Panc1 (cell line): ENCODE measurements around the gene TBX3. TPM values are rescaled to one million over a fixed set of nuclear protein-coding genes. Genes with fewer than 3 reads are reported as not detected.

Experiments used
- ATAC-seq: fragments of 200-7000 bp; cut with Tn5 transposase; 2 replicates; pipeline ENCODE4 v1.9.1; 2020; ENCODE audit warnings: mild to moderate bottlenecking, moderate library complexity
- BruUV-seq: library from RNA; stranded (reverse); fragments of 400-500 nt; replicated peaks from 2 replicates; lab custom pipeline; 2021; lab: Mats Ljungman, UMichigan
- CTCF ChIA-PET: fragments of 300-600 bp; sonication (Branson Sonifier 250); formaldehyde crosslinking; loops from one replicate; lab custom pipeline; 2022; ENCODE audit warnings: antibody characterized with exemption; lab: Charles Lee
- POLR2A ChIA-PET: fragments of 300-600 bp; sonication (Branson Sonifier 250); formaldehyde crosslinking; loops from one replicate; lab custom pipeline; 2022; ENCODE audit warnings: antibody characterized with exemption; lab: Charles Lee
- DNase-seq: peaks from one replicate; pipeline ENCODE4 v3.0.0-alpha.2; 2010; ENCODE audit warnings: low read depth, low spot score
- H3K27ac ChIP-seq: 2 replicates; pipeline ENCODE4 v1.5.1; 2011; ENCODE audit warnings: mild to moderate bottlenecking, low read length, inconsistent platforms
- H3K27me3 ChIP-seq: fragments of 200-500 bp; sonication (Bioruptor generic); 2 replicates; pipeline ENCODE4 v1.6.0; 2014; ENCODE audit warnings: low read length, inconsistent platforms; ENCODE audit not compliant: control insufficient read depth, insufficient read depth
- H3K36me3 ChIP-seq: fragments of 200-500 bp; sonication (Bioruptor generic); 2 replicates; pipeline ENCODE4 v1.5.1; 2014; ENCODE audit warnings: inconsistent platforms, mild to moderate bottlenecking, low read length, moderate library complexity; ENCODE audit not compliant: control insufficient read depth, insufficient read depth
- H3K4me1 ChIP-seq: 2 replicates; pipeline ENCODE4 v1.5.1; 2011; ENCODE audit warnings: inconsistent platforms, mild to moderate bottlenecking, low read length, moderate library complexity; ENCODE audit not compliant: control insufficient read depth, insufficient read depth
- H3K4me3 ChIP-seq, 2 experiments: 2 replicates each; pipeline ENCODE4 v1.5.1; 2011 to 2012; ENCODE audit warnings: low read depth in 2 of 2, low read length in 2 of 2, mild to moderate bottlenecking in 2 of 2, inconsistent platforms in 1 of 2, moderate library complexity in 1 of 2
- H3K9me3 ChIP-seq: fragments of 200-500 bp; sonication (Bioruptor generic); 2 replicates; pipeline ENCODE4 v1.5.1; 2014; ENCODE audit warnings: low read depth, mild to moderate bottlenecking, inconsistent platforms, low read length, moderate library complexity; ENCODE audit not compliant: control insufficient read depth, insufficient read depth
- POLR2AphosphoS5 ChIP-seq: IDR thresholded peaks from 2 replicates; pipeline ENCODE4 v1.6.1; 2012; ENCODE audit warnings: mild to moderate bottlenecking, low read depth, low read length, moderate library complexity
- SIN3A ChIP-seq: IDR thresholded peaks from 2 replicates; pipeline ENCODE4 v1.6.1; 2012; ENCODE audit warnings: low read depth, mild to moderate bottlenecking, low read length, moderate library complexity, borderline replicate concordance; ENCODE audit not compliant: insufficient read depth
- in situ Hi-C: cut with HindIII; loops from 2 replicates; pipeline ENCODE4 v1.10.0; 2016; ENCODE audit warnings: low sequenced_read_pairs, low pct_unique_long_range_greater_than_20kb
- intact Hi-C: fragments of 100-400 bp; cut with micrococcal nuclease; formaldehyde crosslinking; loops from one replicate; pipeline ENCODE4 v1.10.0; 2022; ENCODE audit not compliant: unreplicated experiment
- total RNA-seq: library from RNA; stranded (reverse); gene quantifications from one replicate; pipeline ENCODE4 v1.2.1, GENCODE V29; 2021; ENCODE audit not compliant: unreplicated experiment
- TF ChIP-seq, protein P1 (sequence below): fragments of 450-650 bp; IDR thresholded peaks from 2 replicates; pipeline ENCODE4 v1.5.1; 2017; ENCODE audit warnings: mild to moderate bottlenecking
- TF ChIP-seq, protein P2 (sequence below), 2 experiments: IDR thresholded peaks; 2 replicates each; pipeline ENCODE4 v1.6.1; 2011 to 2012; ENCODE audit warnings: low read depth in 2 of 2, control low read depth in 1 of 2, low read length in 1 of 2, mild to moderate bottlenecking in 1 of 2, moderate library complexity in 1 of 2; ENCODE audit not compliant: insufficient read depth in 1 of 2

Gene TBX3
- total RNA-seq, 1 experiment from 2014 or later, result 5.1 TPM

DNA sequence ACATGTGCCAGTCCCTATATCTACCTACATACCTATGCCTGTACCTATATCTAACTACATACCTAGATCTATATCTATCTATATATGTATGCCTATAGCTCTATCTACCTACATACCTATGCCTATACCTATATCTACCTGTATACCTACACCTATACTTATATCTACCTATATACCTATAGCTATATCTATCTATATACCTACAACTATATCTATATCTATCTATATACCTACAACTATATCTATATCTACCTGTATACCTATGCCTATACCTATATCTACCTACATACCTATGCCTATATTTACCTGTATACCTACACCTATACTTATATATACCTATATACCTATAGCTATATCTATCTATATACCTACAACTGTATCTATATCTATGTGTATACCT lies 56.6 kb downstream of the TBX3 start:
- BruUV-seq, result no TSS peak
- CTCF ChIA-PET, result no interaction called here
- ATAC-seq (no peak), DNase-seq (no peak)
- Histone ChIP-seq H3K9me3 (no peaks in the 10 kb centered on the region), H3K27me3 (no peaks in the 10 kb centered on the region), H3K4me3 (no peak overlapping the region), H3K36me3 (no peaks in the 10 kb centered on the region), H3K27ac (no peak overlapping the region), H3K4me1 (no peaks in the 10 kb centered on the region)
- POLR2A ChIA-PET, result no interaction called here
- intact Hi-C loops, result no loop called here
- in situ Hi-C loops, result no loop called here
- TF ChIP-seq POLR2AphosphoS5 (no peak), SIN3A (no peak)
- TF ChIP-seq, protein P1, sequence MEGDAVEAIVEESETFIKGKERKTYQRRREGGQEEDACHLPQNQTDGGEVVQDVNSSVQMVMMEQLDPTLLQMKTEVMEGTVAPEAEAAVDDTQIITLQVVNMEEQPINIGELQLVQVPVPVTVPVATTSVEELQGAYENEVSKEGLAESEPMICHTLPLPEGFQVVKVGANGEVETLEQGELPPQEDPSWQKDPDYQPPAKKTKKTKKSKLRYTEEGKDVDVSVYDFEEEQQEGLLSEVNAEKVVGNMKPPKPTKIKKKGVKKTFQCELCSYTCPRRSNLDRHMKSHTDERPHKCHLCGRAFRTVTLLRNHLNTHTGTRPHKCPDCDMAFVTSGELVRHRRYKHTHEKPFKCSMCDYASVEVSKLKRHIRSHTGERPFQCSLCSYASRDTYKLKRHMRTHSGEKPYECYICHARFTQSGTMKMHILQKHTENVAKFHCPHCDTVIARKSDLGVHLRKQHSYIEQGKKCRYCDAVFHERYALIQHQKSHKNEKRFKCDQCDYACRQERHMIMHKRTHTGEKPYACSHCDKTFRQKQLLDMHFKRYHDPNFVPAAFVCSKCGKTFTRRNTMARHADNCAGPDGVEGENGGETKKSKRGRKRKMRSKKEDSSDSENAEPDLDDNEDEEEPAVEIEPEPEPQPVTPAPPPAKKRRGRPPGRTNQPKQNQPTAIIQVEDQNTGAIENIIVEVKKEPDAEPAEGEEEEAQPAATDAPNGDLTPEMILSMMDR, result no peak
- TF ChIP-seq, protein P2, sequence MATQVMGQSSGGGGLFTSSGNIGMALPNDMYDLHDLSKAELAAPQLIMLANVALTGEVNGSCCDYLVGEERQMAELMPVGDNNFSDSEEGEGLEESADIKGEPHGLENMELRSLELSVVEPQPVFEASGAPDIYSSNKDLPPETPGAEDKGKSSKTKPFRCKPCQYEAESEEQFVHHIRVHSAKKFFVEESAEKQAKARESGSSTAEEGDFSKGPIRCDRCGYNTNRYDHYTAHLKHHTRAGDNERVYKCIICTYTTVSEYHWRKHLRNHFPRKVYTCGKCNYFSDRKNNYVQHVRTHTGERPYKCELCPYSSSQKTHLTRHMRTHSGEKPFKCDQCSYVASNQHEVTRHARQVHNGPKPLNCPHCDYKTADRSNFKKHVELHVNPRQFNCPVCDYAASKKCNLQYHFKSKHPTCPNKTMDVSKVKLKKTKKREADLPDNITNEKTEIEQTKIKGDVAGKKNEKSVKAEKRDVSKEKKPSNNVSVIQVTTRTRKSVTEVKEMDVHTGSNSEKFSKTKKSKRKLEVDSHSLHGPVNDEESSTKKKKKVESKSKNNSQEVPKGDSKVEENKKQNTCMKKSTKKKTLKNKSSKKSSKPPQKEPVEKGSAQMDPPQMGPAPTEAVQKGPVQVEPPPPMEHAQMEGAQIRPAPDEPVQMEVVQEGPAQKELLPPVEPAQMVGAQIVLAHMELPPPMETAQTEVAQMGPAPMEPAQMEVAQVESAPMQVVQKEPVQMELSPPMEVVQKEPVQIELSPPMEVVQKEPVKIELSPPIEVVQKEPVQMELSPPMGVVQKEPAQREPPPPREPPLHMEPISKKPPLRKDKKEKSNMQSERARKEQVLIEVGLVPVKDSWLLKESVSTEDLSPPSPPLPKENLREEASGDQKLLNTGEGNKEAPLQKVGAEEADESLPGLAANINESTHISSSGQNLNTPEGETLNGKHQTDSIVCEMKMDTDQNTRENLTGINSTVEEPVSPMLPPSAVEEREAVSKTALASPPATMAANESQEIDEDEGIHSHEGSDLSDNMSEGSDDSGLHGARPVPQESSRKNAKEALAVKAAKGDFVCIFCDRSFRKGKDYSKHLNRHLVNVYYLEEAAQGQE (IDR thresholded peaks at IDR 0.05; ENCODE audit: insufficient read depth in 1 of 2, low read depth in 2 of 2, low read length in 1 of 2), result no peak

DNA sequence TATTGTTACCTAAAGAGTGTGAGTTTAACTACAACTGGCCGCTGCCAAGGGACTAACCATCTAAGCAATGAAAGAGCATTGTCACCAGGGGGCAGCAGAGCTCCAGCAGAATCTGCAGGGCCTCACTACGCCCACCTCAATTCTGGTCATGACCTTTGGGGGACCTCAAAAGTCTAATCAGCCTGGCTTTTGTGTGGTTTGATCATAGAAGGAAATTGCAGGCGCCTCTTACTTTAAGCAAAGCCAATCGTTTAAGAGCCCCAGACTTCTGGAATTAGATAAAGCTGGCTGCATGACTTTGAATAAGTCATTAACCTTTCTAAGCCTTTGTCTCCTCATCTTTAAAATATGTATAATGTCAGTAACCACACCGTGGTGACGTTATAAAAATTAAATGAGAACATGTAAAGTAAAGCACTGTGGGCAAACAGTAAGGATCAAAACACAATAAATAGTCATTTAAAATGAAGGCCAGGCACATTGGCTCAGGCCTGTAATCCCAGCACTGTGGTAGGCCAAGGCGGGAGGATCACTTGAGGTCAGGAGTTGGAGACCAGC lies 58.6 kb downstream of the TBX3 start:
- Histone ChIP-seq H3K27me3 (no peaks in the 10 kb centered on the region), H3K36me3 (no peaks in the 10 kb centered on the region), H3K9me3 (no peaks in the 10 kb centered on the region), H3K4me3 (no peak overlapping the region), H3K27ac (no peak overlapping the region), H3K4me1 (no peaks in the 10 kb centered on the region)
- ATAC-seq (peak; percentile 83; the same call in 1 of the 2 replicates), DNase-seq (peak; percentile 15)
- in situ Hi-C loops (no loop called here), intact Hi-C loops (no loop called here)
- POLR2A ChIA-PET, result no interaction called here
- CTCF ChIA-PET, result interaction anchor here (0.7 kb wide), 1 partner anchor 1284 kb away, joined by 4 read pairs; no protein-coding TSS in a partner anchor
- TF ChIP-seq, protein P1, result peak; percentile 89
- TF ChIP-seq SIN3A, result no peak
- no TSS peak for BruUV-seq
